Activated naive CD4-positive, alpha-beta T cell treated with anti-CD3 and anti-CD28 coated beads, Interleukin-2, amount 50 U/mL, for 16 hours (primary cell): ENCODE data around the gene DHRS3.

ENCODE experiments used
- DNase-seq: peaks from one replicate; pipeline ENCODE4 v3.0.0-alpha.2; 2020

Gene DHRS3

GRCh38 chr1:12596007-12596821 is 21.8 kb downstream of the DHRS3 start:
- no peak for DNase-seq

DNA sequence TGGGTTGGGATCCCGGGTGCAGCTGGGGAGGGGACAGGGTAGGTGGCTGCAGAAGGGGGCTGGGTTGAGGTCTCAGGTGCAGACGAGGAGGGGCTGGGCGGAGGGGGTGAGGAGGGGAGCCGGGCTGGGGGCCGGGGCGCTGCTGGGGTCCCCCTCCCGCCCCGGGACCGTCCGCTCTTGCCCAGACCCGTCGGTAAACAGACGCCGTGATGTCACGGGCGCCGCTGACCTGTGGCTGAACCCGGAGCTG is 22.3 kb downstream of the DHRS3 start:
- DNase-seq: no peak

GRCh38 chr1:12594966-12595756 is 22.8 kb downstream of the DHRS3 start:
- peak; percentile 40 for DNase-seq

- DNase-seq: no peak
Measured at GRCh38 chr1:12594490-12594889, 23.5 kb downstream of the DHRS3 start.

GRCh38 chr1:12593621-12594066 is 24.4 kb downstream of the DHRS3 start:
- DNase-seq: no peak

- no peak for DNase-seq
Measured at GRCh38 chr1:12592496-12592895, 25.5 kb downstream of the DHRS3 start.

GRCh38 chr1:12591267-12591938 is 26.6 kb downstream of the DHRS3 start:
- no peak for DNase-seq

GRCh38 chr1:12588695-12589094 is 29.3 kb downstream of the DHRS3 start:
- DNase-seq: no peak

DNA sequence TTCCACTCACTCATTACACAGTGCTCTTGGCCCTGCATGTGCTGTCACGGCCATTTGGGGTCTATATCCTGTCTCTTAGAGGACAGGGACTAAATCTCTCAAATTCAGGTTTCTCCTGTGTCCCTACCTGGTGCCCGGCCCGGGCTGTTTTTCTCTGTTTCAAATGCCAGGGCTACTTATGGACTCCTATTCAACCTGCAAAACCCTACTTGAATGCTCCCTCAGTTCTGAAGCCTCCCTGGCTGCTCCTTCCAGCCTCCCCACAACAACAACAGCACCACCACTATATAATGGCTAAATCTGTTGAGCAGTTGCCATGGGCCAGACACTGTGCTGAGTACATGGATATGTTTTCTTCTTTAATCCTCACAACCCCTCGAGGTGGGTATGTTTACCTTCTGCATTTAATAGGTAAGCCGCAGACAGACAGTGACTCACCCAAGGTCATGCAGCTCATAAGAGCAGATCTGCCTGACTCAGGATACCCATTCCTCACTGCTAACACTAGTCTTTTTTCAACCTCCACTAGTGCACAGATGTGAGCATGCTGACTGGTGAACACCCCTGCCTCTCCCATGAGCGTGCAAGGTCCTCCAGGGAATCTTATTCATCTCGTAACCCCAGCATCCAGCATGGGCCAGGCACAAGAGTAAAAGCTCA is 29.9 kb downstream of the DHRS3 start:
- DNase-seq: no peak

DNA sequence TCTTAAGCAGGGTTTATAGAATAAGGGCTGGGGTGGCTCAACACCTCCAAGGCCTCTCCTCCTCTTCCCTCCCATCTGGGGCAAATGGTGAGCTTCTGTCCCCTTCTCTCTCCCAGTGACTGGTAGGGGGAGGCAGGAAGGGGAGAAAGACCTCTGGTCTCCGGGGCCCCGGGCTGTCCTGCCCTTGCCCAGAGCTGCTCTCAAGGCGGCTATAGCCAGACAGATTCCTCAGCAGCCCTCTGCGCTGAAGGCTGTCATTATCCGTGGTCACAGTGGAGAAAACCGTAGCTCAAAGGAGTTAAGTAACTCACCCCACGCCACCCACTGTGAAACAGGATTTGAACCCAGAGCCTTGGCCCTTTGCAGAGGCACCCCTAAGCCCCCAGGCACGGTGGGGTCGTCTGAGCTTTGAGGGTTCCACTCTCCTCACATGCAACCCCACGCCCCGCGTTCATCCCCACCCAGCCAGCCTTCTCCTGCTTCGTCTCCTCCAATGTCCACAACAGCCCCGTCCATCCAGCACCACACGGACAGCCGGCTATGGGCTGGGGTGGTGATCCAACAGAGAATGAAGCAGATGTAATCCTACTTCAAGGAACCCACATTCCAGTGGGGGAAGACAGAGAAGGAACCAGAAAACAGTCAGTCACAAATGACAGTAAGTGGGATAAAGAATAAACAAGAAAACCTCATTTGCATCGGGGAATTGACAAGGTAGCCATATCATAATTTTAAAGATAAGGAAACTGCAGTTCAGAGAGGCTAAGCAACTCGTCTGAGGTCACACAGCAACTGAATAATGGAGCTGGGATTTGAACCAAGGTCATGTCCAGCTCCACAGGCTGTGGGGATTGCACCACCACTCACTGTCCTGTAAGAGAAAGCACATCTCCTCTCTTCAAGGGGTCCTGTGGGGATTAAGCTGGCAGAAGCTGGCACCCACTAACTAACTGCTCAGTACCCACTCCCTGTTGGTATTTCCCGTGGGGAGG is 31.8 kb downstream of the DHRS3 start:
- no peak for DNase-seq

DNA sequence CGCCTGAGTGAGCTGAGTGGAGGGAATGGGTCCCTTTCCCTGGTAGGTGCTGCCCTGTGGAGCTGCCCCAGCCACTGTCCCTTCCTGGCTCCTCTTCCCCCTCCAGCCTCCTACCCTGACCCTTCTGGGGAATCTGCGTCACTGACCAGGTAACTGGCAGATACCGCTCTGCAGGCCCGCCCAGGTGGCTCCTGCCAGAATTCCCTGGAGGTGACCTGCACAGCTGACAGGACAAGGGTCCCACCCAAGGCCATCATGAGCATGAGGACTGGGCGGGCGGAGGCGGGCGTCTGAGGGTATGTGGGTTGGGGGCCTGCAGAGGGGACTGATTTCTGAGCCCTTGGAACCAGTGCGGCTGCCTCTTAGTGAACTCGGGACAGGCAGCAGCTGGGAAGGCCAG is 32.5 kb downstream of the DHRS3 start:
- DNase-seq: no peak

- no peak for DNase-seq
Measured at GRCh38 chr1:12584900-12585525, 33.0 kb downstream of the DHRS3 start.

DNA sequence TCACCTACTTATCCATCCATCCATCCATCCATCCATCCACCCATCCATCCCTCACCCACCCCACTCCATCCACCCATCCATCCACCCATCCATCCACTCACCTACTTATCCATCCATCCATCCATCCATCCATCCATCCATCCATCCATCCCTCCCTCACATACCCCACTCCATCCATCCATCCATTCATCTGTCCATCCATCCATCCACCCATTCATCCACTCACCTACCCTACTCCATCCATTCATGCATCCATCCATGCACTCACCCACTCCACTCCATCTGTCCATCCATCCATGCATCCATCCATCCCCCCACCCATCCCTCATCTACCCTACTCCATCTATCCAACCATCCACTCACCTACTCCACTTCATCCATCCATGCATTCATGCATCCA is 34.5 kb downstream of the DHRS3 start:
- no peak for DNase-seq

DNA sequence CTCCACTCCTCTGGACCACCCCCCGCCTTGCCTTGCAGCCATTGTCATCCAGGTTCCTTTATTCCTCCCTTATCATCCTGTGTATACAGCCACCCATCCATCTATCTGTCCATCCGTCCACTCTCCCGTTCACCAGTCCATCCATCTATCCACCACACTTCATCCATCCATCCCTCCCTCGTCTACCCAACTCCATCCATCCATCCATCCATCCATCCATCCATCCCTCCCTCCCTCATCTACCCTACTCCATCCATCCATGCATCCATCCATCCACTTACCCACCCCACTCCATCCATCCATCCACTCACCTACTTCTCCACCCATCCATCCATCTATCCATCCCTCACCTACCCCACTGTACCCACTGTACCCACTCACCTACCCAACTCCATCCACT is 35.4 kb downstream of the DHRS3 start:
- DNase-seq: no peak

DNA sequence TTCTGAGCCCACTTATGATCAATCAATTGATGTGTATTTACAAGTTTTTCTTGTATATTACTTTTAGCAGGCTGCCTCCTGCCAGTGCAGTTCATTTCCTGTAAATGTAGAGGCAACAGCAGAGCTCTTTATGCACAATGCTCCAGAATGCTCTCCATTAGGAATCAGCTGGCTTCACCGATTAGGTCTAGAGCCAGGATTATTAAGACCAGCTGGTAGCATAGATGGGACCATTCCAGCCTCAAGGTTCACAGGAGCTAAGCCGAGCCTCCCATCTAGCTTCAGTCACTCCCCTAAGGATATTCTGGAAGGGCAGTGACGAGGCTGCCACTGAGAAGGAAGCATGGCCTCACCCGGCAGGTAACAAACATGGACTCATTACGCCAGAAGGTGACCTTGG is 36.8 kb downstream of the DHRS3 start:
- DNase-seq: no peak

DNA sequence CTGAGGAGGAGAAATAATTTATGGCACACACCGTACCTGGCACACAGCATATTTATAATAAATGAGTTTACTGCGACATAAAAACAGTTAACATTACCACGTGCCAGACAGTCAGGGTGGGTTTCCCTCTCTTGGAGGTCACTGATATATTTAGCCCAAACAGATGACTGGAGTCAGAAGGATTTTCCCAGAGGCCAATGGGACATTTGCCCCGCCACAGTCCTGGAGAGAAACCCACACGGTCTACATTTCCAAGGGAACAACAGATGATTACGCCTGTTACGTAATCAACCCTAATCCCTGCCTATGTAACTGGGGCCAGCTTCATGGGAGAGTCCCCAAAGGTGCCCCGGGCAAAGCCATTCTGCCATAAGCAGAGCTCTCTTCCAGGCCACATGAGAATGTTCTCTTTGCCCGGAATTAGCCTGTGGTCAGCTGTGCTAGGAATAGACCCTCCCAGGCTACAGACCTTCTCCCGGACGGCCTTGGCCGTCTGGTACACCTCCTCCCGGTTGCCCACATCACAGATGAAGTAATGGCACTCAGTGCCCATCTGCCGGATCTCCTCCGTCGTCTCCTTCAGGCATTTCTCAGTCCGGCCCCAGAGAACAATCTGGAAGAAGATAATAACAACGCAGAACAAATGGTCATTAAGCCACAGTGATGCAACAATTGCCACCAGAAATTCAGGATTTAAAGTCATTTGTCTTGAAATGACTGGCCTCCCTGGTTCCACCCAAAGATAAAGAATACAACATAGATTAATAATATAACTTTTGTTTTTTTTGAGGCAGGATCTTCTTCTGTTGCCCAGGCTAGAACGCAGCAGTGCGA is 37.7 kb downstream of the DHRS3 start:
- DNase-seq: no peak

GRCh38 chr1:12578860-12579422 is 39.1 kb downstream of the DHRS3 start:
- no peak for DNase-seq

- DNase-seq: no peak
Measured at GRCh38 chr1:12577020-12577419, 41.0 kb downstream of the DHRS3 start.

DNA sequence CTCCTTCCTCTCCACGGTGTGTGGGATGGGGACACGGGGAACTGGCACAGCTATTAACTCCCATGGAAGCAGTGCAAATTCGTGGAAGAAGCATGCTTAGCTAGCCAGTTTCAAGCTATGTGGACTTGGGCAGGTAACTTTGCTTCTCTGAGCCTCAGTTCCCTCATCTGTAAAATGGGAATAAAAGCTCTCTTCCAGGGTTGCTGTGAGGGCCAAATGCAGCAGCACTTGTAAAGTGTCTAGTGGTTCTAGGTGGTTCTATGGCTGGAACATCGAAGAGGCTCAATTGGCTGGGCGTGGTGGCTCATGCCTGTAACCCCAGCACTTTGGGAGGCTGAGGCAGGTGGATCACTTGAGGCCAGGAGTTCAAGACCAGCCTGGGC is 43.3 kb downstream of the DHRS3 start:
- DNase-seq: no peak
